ENCODE measurements around the gene ENAH. TPM values are rescaled to one million over a fixed set of nuclear protein-coding genes. Genes with fewer than 3 reads are reported as not detected.
"Not testable (repeated sequence)": the region's sequence is repeated elsewhere in the genome, so short reads cannot be mapped to it uniquely, and the experiment has no call there.

ENAH gene
- total and polyA plus RNA-seq, 2 donors (not counting 1 experiment from before 2014, with no cell fraction given) = 1.3 to 1.6 TPM

DNA sequence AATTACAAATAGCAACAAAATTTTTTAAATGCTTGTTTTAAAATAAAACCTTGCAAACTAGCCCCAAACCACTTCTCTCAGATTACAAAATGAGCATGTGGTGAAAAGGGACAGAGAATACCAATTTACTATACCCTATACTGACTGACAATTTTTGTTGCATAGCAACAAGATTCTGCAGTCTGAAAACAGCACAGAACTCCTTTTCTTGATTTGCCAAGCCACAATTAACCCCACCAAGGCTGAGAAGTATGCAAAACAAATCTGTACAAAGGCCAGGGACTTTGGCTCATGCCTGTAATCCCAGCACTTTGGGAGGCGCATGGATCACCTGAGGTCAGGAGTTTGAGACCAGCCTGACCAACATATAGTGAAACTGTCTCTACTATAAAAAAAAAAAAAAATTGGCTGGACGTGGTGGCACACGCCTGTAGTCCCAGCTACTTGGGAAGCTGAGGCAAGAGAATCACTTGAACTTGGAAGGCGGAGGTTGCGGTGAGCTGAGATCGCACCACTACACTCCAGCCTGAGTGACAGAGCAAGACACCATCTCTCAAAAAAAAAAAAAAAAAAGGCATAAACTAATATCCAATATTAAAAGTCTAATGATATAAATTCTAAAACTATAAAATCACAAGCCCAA, 21.8 kb downstream of the ENAH start:
- no peak overlapping the region for H3K4me3 ChIP-seq (ENCODE audit: control extremely low read depth in 1 of 5, extremely low read depth in 1 of 5, insufficient read depth in 1 of 5, low read depth in 2 of 5, low read length in 4 of 5)
- no peaks in the 10 kb centered on the region for H3K4me1 ChIP-seq (ENCODE audit: control insufficient read depth in 2 of 2, insufficient read depth in 2 of 2, low read length in 2 of 2)
- ATAC-seq (ENCODE audit: low read depth) = no peak
- ChIA-PET CTCF (interaction anchor here (0.6 kb wide), 1 partner anchor 41 kb away, joined by 4 read pairs; no protein-coding TSS in a partner anchor), POLR2A (no interaction called here)
- Mint-ChIP-seq H3K27me3 (peaks cover 9% of the 10 kb centered on the region), H3K4me3 (no peak overlapping the region), H3K9me3 (ENCODE audit: insufficient read depth) (no peaks in the 10 kb centered on the region), H3K4me1 (no peaks in the 10 kb centered on the region), H3K27ac (no peak overlapping the region)
- H4K20me1 ChIP-seq (ENCODE audit: control insufficient read depth, insufficient read depth, low read length, poor library complexity, severe bottlenecking) = no peaks in the 10 kb centered on the region
- no CpG with 5 or more reads among the region's 6 CpGs for WGBS (ENCODE audit: insufficient coverage)
- TF ChIP-seq EZH2 (IDR thresholded peaks at IDR 0.05; ENCODE audit: borderline replicate concordance, insufficient read depth, low read depth, low read length, poor library complexity, severe bottlenecking) = no peak
- TF ChIP-seq, protein P1, sequence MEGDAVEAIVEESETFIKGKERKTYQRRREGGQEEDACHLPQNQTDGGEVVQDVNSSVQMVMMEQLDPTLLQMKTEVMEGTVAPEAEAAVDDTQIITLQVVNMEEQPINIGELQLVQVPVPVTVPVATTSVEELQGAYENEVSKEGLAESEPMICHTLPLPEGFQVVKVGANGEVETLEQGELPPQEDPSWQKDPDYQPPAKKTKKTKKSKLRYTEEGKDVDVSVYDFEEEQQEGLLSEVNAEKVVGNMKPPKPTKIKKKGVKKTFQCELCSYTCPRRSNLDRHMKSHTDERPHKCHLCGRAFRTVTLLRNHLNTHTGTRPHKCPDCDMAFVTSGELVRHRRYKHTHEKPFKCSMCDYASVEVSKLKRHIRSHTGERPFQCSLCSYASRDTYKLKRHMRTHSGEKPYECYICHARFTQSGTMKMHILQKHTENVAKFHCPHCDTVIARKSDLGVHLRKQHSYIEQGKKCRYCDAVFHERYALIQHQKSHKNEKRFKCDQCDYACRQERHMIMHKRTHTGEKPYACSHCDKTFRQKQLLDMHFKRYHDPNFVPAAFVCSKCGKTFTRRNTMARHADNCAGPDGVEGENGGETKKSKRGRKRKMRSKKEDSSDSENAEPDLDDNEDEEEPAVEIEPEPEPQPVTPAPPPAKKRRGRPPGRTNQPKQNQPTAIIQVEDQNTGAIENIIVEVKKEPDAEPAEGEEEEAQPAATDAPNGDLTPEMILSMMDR (IDR thresholded peaks at IDR 0.05) = no peak
- no peaks in the 10 kb centered on the region for H3K79me2 ChIP-seq (ENCODE audit: control insufficient read depth, insufficient read depth, low read length)
- H3K27me3 ChIP-seq (replicated peaks in 1 of 4; ENCODE audit: control extremely low read depth in 1 of 4, control insufficient read depth in 3 of 4, insufficient read depth in 4 of 4, low read length in 3 of 4) = no peaks in the 10 kb centered on the region
- H2AFZ ChIP-seq (ENCODE audit: insufficient read depth, low read depth, low read length, poor library complexity, severe bottlenecking) = no peak overlapping the region
- H3K9me3 ChIP-seq (ENCODE audit: control extremely low read depth in 1 of 3, control insufficient read depth in 2 of 3, insufficient read depth in 1 of 3, low read length in 2 of 3) = no peaks in the 10 kb centered on the region
- no peak overlapping the region for H3K4me2 ChIP-seq (replicated peaks; ENCODE audit: low read depth, low read length, poor library complexity, severe bottlenecking)
- no peak overlapping the region for H3K27ac ChIP-seq (ENCODE audit: low read length in 2 of 2)
- no peaks in the 10 kb centered on the region for H3K36me3 ChIP-seq (replicated peaks in 1 of 2; ENCODE audit: control extremely low read depth in 1 of 2, control insufficient read depth in 1 of 2, extremely low read depth in 1 of 2, insufficient read depth in 2 of 2, low read length in 1 of 2)
- no peak for DNase-seq
- intact Hi-C loops (cut with micrococcal nuclease) = no loop called here
- no peak overlapping the region for H3K9ac ChIP-seq (ENCODE audit: low read length)

DNA sequence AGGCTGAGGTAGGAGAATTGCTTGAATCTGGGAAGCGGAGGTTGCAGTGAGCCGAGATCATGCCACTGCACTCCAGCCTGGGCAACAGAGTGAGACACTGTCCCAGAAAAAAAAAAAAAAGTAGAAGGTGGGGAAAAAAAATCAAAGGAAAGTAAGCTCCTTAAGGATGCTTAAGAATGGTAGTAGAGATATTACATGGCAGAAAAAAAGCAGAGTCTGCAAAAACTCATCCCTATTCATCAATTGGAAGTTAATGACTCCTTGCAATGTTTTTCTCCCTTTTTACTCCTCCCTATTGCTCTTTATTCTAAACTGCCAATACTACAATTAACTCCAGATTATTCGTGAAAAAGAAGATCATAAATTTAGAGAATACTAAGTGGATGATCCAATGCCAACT, 23.4 kb downstream of the ENAH start:
- TF ChIP-seq EZH2 (IDR thresholded peaks at IDR 0.05; ENCODE audit: borderline replicate concordance, insufficient read depth, low read depth, low read length, poor library complexity, severe bottlenecking) = no peak
- TF ChIP-seq, protein P1 (IDR thresholded peaks at IDR 0.05) = no peak
- no peak for DNase-seq
- ChIA-PET POLR2A (no interaction called here), CTCF (no interaction called here)
- Histone ChIP-seq H3K27me3 (replicated peaks in 1 of 4; ENCODE audit: control extremely low read depth in 1 of 4, control insufficient read depth in 3 of 4, insufficient read depth in 4 of 4, low read length in 3 of 4) (no peaks in the 10 kb centered on the region), H3K36me3 (replicated peaks in 1 of 2; ENCODE audit: control extremely low read depth in 1 of 2, control insufficient read depth in 1 of 2, extremely low read depth in 1 of 2, insufficient read depth in 2 of 2, low read length in 1 of 2) (no peaks in the 10 kb centered on the region), H3K9ac (ENCODE audit: low read length) (no peak overlapping the region), H3K27ac (ENCODE audit: low read length in 2 of 2) (no peak overlapping the region), H3K4me3 (ENCODE audit: control extremely low read depth in 1 of 5, extremely low read depth in 1 of 5, insufficient read depth in 1 of 5, low read depth in 2 of 5, low read length in 4 of 5) (no peak overlapping the region), H4K20me1 (ENCODE audit: control insufficient read depth, insufficient read depth, low read length, poor library complexity, severe bottlenecking) (no peaks in the 10 kb centered on the region), H2AFZ (ENCODE audit: insufficient read depth, low read depth, low read length, poor library complexity, severe bottlenecking) (no peak overlapping the region), H3K9me3 (ENCODE audit: control extremely low read depth in 1 of 3, control insufficient read depth in 2 of 3, insufficient read depth in 1 of 3, low read length in 2 of 3) (no peaks in the 10 kb centered on the region), H3K4me2 (replicated peaks; ENCODE audit: low read depth, low read length, poor library complexity, severe bottlenecking) (no peak overlapping the region), H3K4me1 (ENCODE audit: control insufficient read depth in 2 of 2, insufficient read depth in 2 of 2, low read length in 2 of 2) (no peaks in the 10 kb centered on the region), H3K79me2 (ENCODE audit: control insufficient read depth, insufficient read depth, low read length) (no peaks in the 10 kb centered on the region)
- intact Hi-C loops (cut with micrococcal nuclease) = no loop called here
- WGBS (ENCODE audit: insufficient coverage) = no CpG with 5 or more reads among the region's 3 CpGs
- Mint-ChIP-seq H3K4me1 (no peaks in the 10 kb centered on the region), H3K4me3 (no peak overlapping the region), H3K27me3 (peaks cover 12% of the 10 kb centered on the region), H3K9me3 (ENCODE audit: insufficient read depth) (no peaks in the 10 kb centered on the region), H3K27ac (no peak overlapping the region)
- ATAC-seq (ENCODE audit: low read depth) = no peak

DNA sequence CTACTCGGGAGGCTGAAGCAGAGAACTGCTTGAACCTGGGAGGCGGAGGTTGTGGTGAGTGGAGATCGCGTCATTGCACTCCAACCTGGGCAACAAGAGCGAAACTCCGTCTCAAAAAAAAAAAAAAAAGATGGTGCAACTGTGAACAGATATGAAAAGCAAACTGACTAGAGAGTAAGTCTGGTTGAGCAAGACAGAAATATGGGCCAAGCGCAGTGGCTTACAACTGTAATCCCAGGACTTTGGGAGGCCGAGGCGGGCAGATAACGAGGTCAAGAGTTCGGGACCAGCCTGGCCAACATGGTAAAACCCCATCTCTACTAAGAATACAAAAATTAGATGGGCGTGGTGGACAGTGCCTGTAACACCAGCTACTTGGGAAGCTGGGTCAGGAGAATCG, 24.1 kb downstream of the ENAH start:
- H2AFZ ChIP-seq (ENCODE audit: insufficient read depth, low read depth, low read length, poor library complexity, severe bottlenecking); DNase-seq; H3K4me3 Mint-ChIP-seq; H3K9me3 ChIP-seq (ENCODE audit: control extremely low read depth in 1 of 3, control insufficient read depth in 2 of 3, insufficient read depth in 1 of 3, low read length in 2 of 3); H3K27me3 ChIP-seq (replicated peaks in 1 of 4; ENCODE audit: control extremely low read depth in 1 of 4, control insufficient read depth in 3 of 4, insufficient read depth in 4 of 4, low read length in 3 of 4); H3K4me2 ChIP-seq (replicated peaks; ENCODE audit: low read depth, low read length, poor library complexity, severe bottlenecking); H3K27ac Mint-ChIP-seq; H3K4me3 ChIP-seq (ENCODE audit: control extremely low read depth in 1 of 5, extremely low read depth in 1 of 5, insufficient read depth in 1 of 5, low read depth in 2 of 5, low read length in 4 of 5); ATAC-seq (ENCODE audit: low read depth); POLR2A ChIA-PET; intact Hi-C loops (cut with micrococcal nuclease); H4K20me1 ChIP-seq (ENCODE audit: control insufficient read depth, insufficient read depth, low read length, poor library complexity, severe bottlenecking); H3K27ac ChIP-seq (ENCODE audit: low read length in 2 of 2); H3K36me3 ChIP-seq (replicated peaks in 1 of 2; ENCODE audit: control extremely low read depth in 1 of 2, control insufficient read depth in 1 of 2, extremely low read depth in 1 of 2, insufficient read depth in 2 of 2, low read length in 1 of 2); H3K79me2 ChIP-seq (ENCODE audit: control insufficient read depth, insufficient read depth, low read length); H3K4me1 ChIP-seq (ENCODE audit: control insufficient read depth in 2 of 2, insufficient read depth in 2 of 2, low read length in 2 of 2); CTCF ChIA-PET; H3K9me3 Mint-ChIP-seq (ENCODE audit: insufficient read depth); H3K9ac ChIP-seq (ENCODE audit: low read length); H3K4me1 Mint-ChIP-seq: not testable (repeated sequence)
- H3K27me3 Mint-ChIP-seq = peaks cover 12% of the 10 kb centered on the region
- WGBS (ENCODE audit: insufficient coverage) = 93% methylated on average over 12 of the region's 13 CpGs

All from B cell (primary cell).